ENCODE data around the gene ACCSL.

ACCSL gene

GRCh38 chr11:44104481-44105294, 56.9 kb downstream of the ACCSL start:
- no peak for DNase-seq

GRCh38 chr11:44108260-44108659, 60.5 kb downstream of the ACCSL start:
- no peak for DNase-seq
